Small intestine (tissue), 7 donors: ENCODE results near the gene TMEM179. TPM values are rescaled to one million over a fixed set of nuclear protein-coding genes. Genes with fewer than 3 reads are reported as not detected.

Experiments used
- DNase-seq, 2 donors: peaks; one replicate each; pipeline versions ENCODE4 v3.0.0 to v3.0.0-alpha.2; 2013
- FAIRE-seq: peaks from 2 replicates; lab custom pipeline; 2012; peaks lifted over from hg19 to GRCh38; lab: Jason Lieb, UNC
- H3K27ac ChIP-seq, 3 donors: one replicate each; pipeline ENCODE4 v1.5.1; 2013; ENCODE audit warnings: low read length in 2 of 3, mild to moderate bottlenecking in 2 of 3, control low read depth in 1 of 3, inconsistent platforms in 1 of 3, low read depth in 1 of 3, moderate library complexity in 1 of 3
- H3K27me3 ChIP-seq, 3 donors: one replicate each; pipeline ENCODE4 v1.6.1; 2013; ENCODE audit warnings: low read length in 3 of 3, inconsistent platforms in 1 of 3; ENCODE audit not compliant: control insufficient read depth in 3 of 3, insufficient read depth in 3 of 3
- H3K36me3 ChIP-seq, 3 donors: one replicate each; pipeline ENCODE4 v1.6.1; 2013; ENCODE audit warnings: low read length in 3 of 3, inconsistent platforms in 1 of 3, low read depth in 1 of 3, mild to moderate bottlenecking in 1 of 3, moderate library complexity in 1 of 3; ENCODE audit not compliant: control insufficient read depth in 3 of 3, insufficient read depth in 2 of 3
- H3K4me1 ChIP-seq, 3 donors: one replicate each; pipeline ENCODE4 v1.6.1; 2013; ENCODE audit warnings: low read length in 2 of 3, inconsistent platforms in 1 of 3, low read depth in 1 of 3, mild to moderate bottlenecking in 1 of 3, moderate library complexity in 1 of 3; ENCODE audit not compliant: control insufficient read depth in 3 of 3, insufficient read depth in 2 of 3
- H3K4me3 ChIP-seq, 3 donors: one replicate each; pipeline ENCODE4 v1.5.1; 2013; ENCODE audit warnings: low read length in 3 of 3, control low read depth in 1 of 3, inconsistent platforms in 1 of 3, low read depth in 1 of 3, mild to moderate bottlenecking in 1 of 3, moderate library complexity in 1 of 3
- H3K9me3 ChIP-seq, 2 donors: one replicate each; pipeline ENCODE4 v1.6.1; 2013; ENCODE audit warnings: low read depth in 1 of 2, low read length in 1 of 2; ENCODE audit not compliant: control insufficient read depth in 2 of 2, insufficient read depth in 1 of 2
- WGBS, 3 donors: extraction: QIAGEN DNeasy Blood & Tissue Kit; methylation state at CpG; one replicate each; pipeline ENCODE4 v1.1.7; 2013; 5-methylcytosine and 5-hydroxymethylcytosine counted together
- polyA plus RNA-seq, 4 donors: library from polyadenylated mRNA; stranded (reverse) in 3 of 4; unstranded in 1 of 4; fragments of 200-250 nt in 3 of 4; fragments of 120-200 nt in 1 of 4; gene quantifications; one replicate each; pipeline versions ENCODE4 v1.2.1 to v1.2.3, GENCODE V29; 2013
- donor health status: healthy with polysubstance abuse.
- donor health status: control.
- donor health status: control.
- donor health status: Bipolar disorder and iron deficiency.
- donor health status: healthy.

TMEM179 gene
- polyA plus RNA-seq, 4 donors = 3.0 to 11.2 TPM; not detected in 2

DNA sequence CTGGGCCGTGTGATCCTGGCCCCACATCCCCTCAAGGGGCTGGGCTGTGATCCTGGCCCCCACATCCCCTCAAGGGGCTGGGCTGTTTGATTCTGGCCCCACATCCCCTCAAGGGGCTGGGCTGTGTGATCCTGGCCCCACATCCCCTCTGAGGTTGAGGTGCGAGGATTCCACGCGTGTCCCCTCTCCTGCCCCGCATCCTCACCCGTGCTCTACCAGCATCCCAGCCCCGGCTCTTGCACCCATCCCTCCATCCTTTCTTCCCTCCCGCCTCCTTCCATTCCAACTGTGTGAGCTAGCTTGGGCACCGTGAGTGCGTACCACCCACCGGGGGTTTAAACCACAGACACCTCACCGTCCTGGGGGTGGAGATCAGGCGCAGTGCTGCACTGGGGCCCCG, 31.1 kb upstream of the TMEM179 start:
- no peaks in the 10 kb centered on the region for H3K36me3 ChIP-seq
- no peak for DNase-seq
- H3K27me3 ChIP-seq = peaks cover 4 to 11% (median 4%) of the 10 kb centered on the region in 3 donors
- FAIRE-seq = no peak
- no peaks in the 10 kb centered on the region for H3K9me3 ChIP-seq
- H3K27ac ChIP-seq = no peak overlapping the region
- H3K4me3 ChIP-seq = no peak overlapping the region
- peaks cover 0 to 3% (median 0%) of the 10 kb centered on the region in 3 donors for H3K4me1 ChIP-seq
- WGBS, 3 donors = 82 to 84% (median 84%) methylated on average over 12 to 14 of the region's 14 CpGs

DNA sequence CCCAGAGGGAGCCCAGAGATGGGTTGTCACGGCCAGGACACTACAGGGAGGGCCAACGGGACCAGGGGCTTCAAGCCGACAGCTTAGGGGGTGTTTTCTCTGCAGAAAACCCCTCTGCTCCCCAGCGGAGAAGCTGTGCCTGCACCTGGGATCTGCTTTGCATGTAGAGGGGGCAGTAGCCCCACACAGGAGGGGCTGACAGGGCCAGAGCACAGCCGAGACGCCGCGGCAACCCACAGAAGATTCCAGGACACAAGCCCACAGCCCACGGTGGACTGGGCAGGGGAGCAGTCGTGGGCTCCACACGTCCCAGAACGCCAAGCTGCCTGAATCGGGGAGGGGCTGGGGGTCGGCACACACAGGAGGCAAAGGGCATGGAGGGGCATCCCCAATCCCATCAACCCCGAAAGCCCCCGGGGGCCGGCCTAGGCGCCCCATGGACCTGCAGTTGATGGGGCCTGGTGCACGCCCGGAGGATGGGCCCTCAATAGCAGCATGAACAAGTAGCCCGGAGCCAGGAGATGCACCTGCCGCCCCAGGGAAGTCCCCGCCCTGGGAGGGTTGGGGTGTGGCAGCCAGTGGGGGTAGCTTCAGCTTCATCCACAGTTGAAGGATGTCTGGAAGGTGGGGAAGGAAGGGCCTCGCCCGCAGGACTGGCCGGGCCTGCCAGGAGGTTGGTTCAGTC, 30.5 kb upstream of the TMEM179 start:
- H3K27ac ChIP-seq = no peak overlapping the region
- whole genome bisulfite sequencing, 3 donors = 64 to 79% (median 77%) methylated on average over 21 to 26 of the region's 26 CpGs
- no peak for FAIRE-seq
- no peaks in the 10 kb centered on the region for H3K36me3 ChIP-seq
- no peak for DNase-seq
- H3K9me3 ChIP-seq = no peaks in the 10 kb centered on the region
- H3K4me1 ChIP-seq = peaks cover 0 to under 1% (median 0%) of the 10 kb centered on the region in 3 donors
- H3K4me3 ChIP-seq = no peak overlapping the region
- peaks cover 4 to 11% (median 4%) of the 10 kb centered on the region in 3 donors for H3K27me3 ChIP-seq

DNA sequence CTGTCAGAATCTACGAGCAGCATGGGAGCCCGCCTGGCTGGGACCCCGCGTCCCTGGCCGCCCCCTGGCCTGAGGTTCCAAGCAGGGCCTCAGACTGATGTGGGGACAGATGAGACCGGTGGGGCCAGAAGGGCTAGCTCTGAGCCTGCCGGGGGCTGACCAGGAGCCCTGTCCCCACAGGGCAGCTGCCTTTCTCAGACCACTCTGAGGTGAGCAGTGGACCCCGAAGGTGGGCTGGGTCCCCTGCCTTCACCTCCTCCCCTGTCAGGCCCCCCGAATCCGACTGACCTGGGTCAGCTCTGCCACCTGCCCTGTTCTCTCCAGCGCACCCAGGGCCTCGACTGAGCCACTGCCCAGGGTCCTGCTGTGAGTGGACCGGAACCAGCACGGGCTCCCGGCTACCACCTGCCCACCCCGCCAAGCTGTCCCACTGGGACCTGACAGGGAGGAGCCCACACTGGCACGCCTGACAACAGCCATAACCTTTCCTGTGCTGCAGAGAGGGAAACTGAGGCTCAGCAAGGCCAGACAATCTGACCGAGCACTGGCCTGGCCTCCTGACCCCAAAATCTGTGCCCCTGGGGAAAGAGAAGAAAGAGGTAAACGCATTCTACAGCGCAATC, 29.7 kb upstream of the TMEM179 start:
- WGBS, 3 donors = 84 to 89% (median 86%) methylated on average over 18 to 20 of the region's 20 CpGs
- Histone ChIP-seq H3K4me3 (no peak overlapping the region), H3K9me3 (peaks cover 0 to 5% of the 10 kb centered on the region in 2 donors), H3K27ac (no peak overlapping the region), H3K4me1 (no peaks in the 10 kb centered on the region), H3K36me3 (no peaks in the 10 kb centered on the region), H3K27me3 (peaks cover 4 to 11% (median 4%) of the 10 kb centered on the region in 3 donors)
- FAIRE-seq (no peak), DNase-seq (no peak)

DNA sequence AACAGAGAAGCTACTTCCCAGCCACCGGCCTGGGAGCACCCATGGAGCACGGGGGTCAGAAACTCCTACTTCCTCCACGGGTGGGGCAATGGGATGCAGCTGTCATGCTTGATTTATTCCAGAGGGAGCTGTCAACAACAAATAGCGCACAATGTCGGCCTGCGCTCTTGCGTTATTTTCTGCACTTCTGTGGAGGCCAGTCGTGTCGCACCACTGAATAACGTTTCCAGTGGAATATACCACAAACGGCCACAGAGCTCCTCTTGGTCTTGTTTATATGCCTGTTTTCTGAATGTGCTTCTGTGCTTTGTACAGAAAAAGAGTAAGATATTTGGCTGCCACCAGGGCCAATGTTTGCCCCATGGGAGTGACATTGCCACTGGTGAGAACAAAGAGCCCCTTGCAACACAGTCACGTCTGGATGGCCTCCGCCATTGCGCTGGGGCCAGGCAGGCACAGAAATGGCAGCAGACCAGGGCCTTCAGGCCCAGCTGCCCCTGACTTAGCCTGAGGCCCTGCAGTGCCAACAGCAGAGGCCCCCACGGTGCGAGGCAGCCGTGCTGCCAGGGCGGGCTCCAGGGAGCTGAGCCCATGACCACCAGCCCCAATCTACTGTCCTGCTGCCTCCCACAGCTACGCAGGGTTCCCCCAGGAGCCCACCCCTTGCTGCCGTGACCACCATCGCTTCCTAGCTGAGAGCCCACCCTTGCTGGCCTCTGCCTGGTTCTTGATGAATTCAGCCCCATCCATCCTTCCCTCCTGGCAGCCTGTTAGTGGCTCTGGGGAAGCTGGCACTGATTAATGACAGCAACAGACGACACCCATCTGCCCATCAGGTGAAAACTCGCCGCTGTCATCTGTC, 28.9 kb upstream of the TMEM179 start:
- H3K4me1 ChIP-seq = no peaks in the 10 kb centered on the region
- 73 to 81% (median 80%) methylated on average over 24 of the region's 24 CpGs for WGBS, 3 donors
- H3K27ac ChIP-seq = no peak overlapping the region
- FAIRE-seq (no peak), DNase-seq (no peak)
- H3K27me3 ChIP-seq = peaks cover 0 to 6% (median 4%) of the 10 kb centered on the region in 3 donors
- peaks cover 0 to 10% of the 10 kb centered on the region in 2 donors for H3K9me3 ChIP-seq
- H3K36me3 ChIP-seq = no peaks in the 10 kb centered on the region
- H3K4me3 ChIP-seq = no peak overlapping the region

DNA sequence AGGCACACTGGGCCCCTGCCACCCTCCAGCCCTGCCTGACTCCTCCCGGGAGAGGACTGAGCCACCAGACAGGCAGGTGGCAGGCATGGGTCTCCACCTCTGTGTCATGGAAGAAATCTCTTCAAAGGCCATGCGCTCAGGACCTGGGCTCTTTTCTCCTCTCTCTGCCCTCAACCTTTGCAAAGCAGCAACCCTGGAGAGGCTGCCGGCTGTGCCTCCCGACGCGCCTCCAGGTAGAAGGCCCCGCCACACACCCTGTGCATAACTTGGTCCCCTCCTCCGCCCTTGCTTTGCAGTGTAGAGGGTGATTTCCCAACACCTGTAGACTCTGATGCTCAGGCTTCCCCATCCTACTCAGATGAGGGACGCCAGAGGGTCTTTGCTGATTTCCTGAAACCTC, 28.2 kb upstream of the TMEM179 start:
- peaks cover 0 to 13% of the 10 kb centered on the region in 2 donors for H3K9me3 ChIP-seq
- no peak overlapping the region for H3K27ac ChIP-seq

DNA sequence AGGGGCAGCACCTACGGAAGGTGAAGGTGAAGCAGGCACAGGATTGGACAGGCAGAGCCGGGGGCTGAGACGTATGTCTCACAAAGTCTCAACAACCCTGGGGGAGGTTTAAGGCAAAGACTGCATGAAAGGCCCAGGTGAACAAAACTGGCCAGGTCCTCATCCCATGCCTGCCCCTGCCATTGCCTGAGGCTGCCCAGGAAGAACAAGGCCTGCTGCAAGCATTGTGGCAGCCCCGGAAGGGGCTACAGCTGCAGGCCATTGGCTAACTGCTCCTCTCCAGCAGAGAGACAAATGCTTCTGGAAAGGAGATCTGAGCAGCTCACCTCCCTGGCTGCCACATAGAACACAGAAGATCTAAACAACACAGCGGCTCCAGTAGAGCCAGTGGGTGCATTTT, 20.4 kb upstream of the TMEM179 start:
- H3K27me3 ChIP-seq = peaks cover 0 to 5% (median 3%) of the 10 kb centered on the region in 3 donors
- H3K36me3 ChIP-seq = no peaks in the 10 kb centered on the region
- H3K4me3 ChIP-seq = no peak overlapping the region
- WGBS, 3 donors = 54 to 63% (median 55%) methylated on average over 5 of the region's 5 CpGs
- peaks cover 0 to 17% of the 10 kb centered on the region in 2 donors for H3K9me3 ChIP-seq
- no peak for DNase-seq
- no peak overlapping the region for H3K27ac ChIP-seq
- no peak for FAIRE-seq
- no peaks in the 10 kb centered on the region for H3K4me1 ChIP-seq

More for the DNA sequence above, 28.2 kb upstream of the TMEM179 start:
- FAIRE-seq (no peak), DNase-seq (no peak)
- H3K4me1 ChIP-seq = no peaks in the 10 kb centered on the region
- no peaks in the 10 kb centered on the region for H3K36me3 ChIP-seq
- peaks cover 0 to 4% (median 3%) of the 10 kb centered on the region in 3 donors for H3K27me3 ChIP-seq
- H3K4me3 ChIP-seq = no peak overlapping the region
- 61 to 76% (median 69%) methylated on average over 9 of the region's 9 CpGs for WGBS, 3 donors

DNA sequence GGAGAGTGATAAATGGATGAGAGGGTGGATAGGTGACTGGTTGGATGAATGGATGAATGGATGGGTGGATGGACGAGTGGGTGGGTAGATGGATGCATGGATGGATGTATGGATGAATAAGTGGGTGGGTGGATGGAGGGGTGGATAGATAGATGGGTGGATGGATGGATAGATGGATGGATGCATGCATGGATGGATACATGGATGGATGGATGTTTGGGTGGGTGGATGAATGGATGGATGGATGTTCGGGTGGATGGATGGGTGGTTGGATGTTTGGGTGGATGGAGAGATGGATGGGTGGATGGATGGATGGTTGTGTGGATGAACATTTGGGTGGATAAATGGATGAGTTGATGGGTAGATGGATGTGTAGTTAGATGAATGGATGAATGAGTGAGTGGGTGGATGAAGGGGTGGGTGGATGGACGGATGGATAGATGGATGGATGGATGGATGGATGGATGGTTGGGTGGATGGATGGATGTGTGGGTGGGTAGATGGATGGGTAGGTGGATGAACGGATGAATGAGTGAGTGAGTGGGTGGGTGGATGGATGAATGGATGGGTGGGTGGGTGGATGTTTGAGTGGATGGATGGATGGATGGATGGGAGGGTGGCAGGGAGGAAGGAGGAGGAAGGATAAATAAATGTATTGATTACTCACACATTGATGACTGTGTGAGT, 9.7 kb upstream of the TMEM179 start:
- FAIRE-seq (no peak), DNase-seq (no peak)
- Histone ChIP-seq H3K36me3 (no peaks in the 10 kb centered on the region), H3K9me3 (no peaks in the 10 kb centered on the region), H3K27ac (no peak overlapping the region), H3K27me3 (peaks cover 0 to 5% (median 4%) of the 10 kb centered on the region in 3 donors), H3K4me3 (no peak overlapping the region), H3K4me1 (no peaks in the 10 kb centered on the region)
- WGBS, 3 donors = 45 to 69% (median 55%) methylated on average over 4 of the region's 4 CpGs

DNA sequence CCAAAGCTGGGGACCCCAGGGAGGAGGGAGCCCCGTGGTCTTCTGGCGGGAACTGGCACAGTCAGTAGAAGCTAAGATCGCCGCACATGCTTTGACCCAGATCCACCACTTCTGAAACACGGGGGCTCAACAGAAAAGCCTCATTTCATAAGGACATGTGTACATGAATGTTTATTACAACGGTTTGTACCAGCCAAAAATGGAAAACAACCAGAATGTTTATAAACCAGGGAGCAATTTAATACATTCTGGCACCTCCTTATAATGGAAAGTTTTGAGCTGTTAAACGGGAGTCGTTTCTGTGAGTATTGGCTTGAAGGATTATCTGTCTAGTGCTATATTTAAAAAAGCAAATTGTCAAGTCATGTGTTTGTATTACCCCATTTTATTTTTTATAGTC, 7.3 kb upstream of the TMEM179 start:
- Histone ChIP-seq H3K27ac (no peak overlapping the region), H3K36me3 (no peaks in the 10 kb centered on the region), H3K27me3 (peaks cover 0 to 11% (median 4%) of the 10 kb centered on the region in 3 donors), H3K4me1 (no peaks in the 10 kb centered on the region), H3K9me3 (no peaks in the 10 kb centered on the region), H3K4me3 (no peak overlapping the region)
- WGBS, 3 donors = 59 to 62% (median 60%) methylated on average over 8 of the region's 8 CpGs
- DNase-seq (no peak), FAIRE-seq (no peak)
